ENCODE data around the gene PTPRN2.

- TF ChIP-seq CTCF (IDR thresholded peaks at IDR 0.05) (no peak), POLR2A (IDR thresholded peaks at IDR 0.05) (no peak)
Observed at GRCh38 chr7:157526913-157527634, 1060.5 kb downstream of the PTPRN2 start.

All from sigmoid colon (tissue), 3 donors.